Measurements from ENCODE around the gene GRID1. TPM values are rescaled to one million over a fixed set of nuclear protein-coding genes. Genes with fewer than 3 reads are reported as not detected.

GRID1 gene
- total and polyA plus RNA-seq, 9 of the 15 experiments (the other 6 are each of a cell fraction or from before 2014, with no cell fraction given) = 0.01 to 7.2 (median 1.2) TPM

DNA sequence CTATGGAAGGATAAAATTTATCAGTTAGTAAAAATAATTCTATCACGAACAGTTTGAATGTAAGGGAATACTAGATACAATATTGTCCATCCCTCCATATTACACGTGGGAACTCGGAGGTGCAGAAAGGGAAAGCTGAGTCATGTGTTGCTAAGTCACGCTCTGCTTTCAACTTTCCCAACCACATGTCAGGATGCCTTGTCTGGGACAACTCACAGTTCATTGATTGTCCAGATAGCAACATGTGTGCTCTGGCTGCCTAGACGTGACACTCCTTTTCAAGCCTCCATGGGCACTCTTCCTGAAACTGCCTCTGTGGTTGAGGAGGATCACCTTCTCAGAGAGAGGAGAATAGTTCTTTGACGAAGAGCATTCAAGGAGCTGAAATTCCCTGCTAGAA is 808.1 kb downstream of the GRID1 start:
- no peak overlapping the region for H3K9ac ChIP-seq (ENCODE audit: insufficient read depth in 1 of 2, low read depth in 2 of 2, low read length in 2 of 2)
- no peak for ATAC-seq
- no peaks in the 10 kb centered on the region for H3K27me3 ChIP-seq (ENCODE audit: control insufficient read depth in 2 of 2, insufficient read depth in 2 of 2, low read length in 2 of 2)
- H2AFZ ChIP-seq (ENCODE audit: low read depth, low read length) = no peak overlapping the region
- H3K9me1 ChIP-seq (ENCODE audit: control insufficient read depth, insufficient read depth, low read length) = no peaks in the 10 kb centered on the region
- CTCF ChIA-PET (ENCODE audit: low intra/inter-chr PET ratio) = no interaction called here
- in situ Hi-C loops (cut with MboI) = no loop called here
- 2% methylated on average over 6 of the region's 6 CpGs for WGBS (ENCODE audit: insufficient coverage, low coverage, missing lambda C conversion rate)
- POLR2A ChIA-PET = no interaction called here
- H3K4me3 ChIP-seq = no peak overlapping the region
- no peaks in the 10 kb centered on the region for H3K9me3 ChIP-seq (replicated peaks; ENCODE audit: control insufficient read depth, insufficient read depth, low read depth, low read length)
- no peak for FAIRE-seq
- H4K20me1 ChIP-seq (replicated peaks; ENCODE audit: control insufficient read depth, insufficient read depth, low read length) = no peaks in the 10 kb centered on the region
- no peak overlapping the region for H3K4me2 ChIP-seq (ENCODE audit: insufficient read depth, low read length)
- H3K4me1 ChIP-seq (replicated peaks in 1 of 2; ENCODE audit: control insufficient read depth in 2 of 2, insufficient read depth in 2 of 2, low read length in 2 of 2) = no peaks in the 10 kb centered on the region
- DNase-seq (ENCODE audit: extremely low read depth in 1 of 4, low spot score in 3 of 4) = no peak
- H3K36me3 ChIP-seq (ENCODE audit: control insufficient read depth, insufficient read depth, low read length) = no peaks in the 10 kb centered on the region
- no peaks in the 10 kb centered on the region for H3K79me2 ChIP-seq (ENCODE audit: control insufficient read depth, insufficient read depth, low read length)
- intact Hi-C loops (cut with micrococcal nuclease) = no loop called here
- H3K27ac ChIP-seq (ENCODE audit: extremely low read depth, low read depth, low read length) = no peak overlapping the region
- no TSS peak for BruUV-seq (replicated peaks)
- TF ChIP-seq RBM34 (IDR thresholded peaks at IDR 0.05; ENCODE audit: borderline replicate concordance, insufficient read depth, low read length) (no peak), ZFP1 (CRISPR knock-in tag; IDR thresholded peaks at IDR 0.05) (no peak), ZNF561 (CRISPR knock-in tag; conservative IDR thresholded peaks at IDR 0.05) (no peak), SMC3 (conservative IDR thresholded peaks at IDR 0.05; ENCODE audit: insufficient read depth, low read depth, low read length) (no peak), PHF21A (IDR thresholded peaks at IDR 0.05; ENCODE audit: borderline replicate concordance, low read depth) (no peak), ZNF696 (CRISPR knock-in tag; conservative IDR thresholded peaks at IDR 0.05) (no peak)
- TF ChIP-seq, protein P1, sequence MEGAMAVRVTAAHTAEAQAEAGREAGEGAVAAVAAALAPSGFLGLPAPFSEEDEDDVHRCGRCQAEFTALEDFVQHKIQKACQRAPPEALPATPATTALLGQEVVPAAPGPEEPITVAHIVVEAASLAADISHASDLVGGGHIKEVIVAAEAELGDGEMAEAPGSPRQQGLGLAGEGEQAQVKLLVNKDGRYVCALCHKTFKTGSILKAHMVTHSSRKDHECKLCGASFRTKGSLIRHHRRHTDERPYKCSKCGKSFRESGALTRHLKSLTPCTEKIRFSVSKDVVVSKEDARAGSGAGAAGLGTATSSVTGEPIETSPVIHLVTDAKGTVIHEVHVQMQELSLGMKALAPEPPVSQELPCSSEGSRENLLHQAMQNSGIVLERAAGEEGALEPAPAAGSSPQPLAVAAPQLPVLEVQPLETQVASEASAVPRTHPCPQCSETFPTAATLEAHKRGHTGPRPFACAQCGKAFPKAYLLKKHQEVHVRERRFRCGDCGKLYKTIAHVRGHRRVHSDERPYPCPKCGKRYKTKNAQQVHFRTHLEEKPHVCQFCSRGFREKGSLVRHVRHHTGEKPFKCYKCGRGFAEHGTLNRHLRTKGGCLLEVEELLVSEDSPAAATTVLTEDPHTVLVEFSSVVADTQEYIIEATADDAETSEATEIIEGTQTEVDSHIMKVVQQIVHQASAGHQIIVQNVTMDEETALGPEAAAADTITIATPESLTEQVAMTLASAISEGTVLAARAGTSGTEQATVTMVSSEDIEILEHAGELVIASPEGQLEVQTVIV (CRISPR knock-in tag; IDR thresholded peaks at IDR 0.05; ENCODE audit: borderline replicate concordance) = no peak
- TF ChIP-seq, protein P2, sequence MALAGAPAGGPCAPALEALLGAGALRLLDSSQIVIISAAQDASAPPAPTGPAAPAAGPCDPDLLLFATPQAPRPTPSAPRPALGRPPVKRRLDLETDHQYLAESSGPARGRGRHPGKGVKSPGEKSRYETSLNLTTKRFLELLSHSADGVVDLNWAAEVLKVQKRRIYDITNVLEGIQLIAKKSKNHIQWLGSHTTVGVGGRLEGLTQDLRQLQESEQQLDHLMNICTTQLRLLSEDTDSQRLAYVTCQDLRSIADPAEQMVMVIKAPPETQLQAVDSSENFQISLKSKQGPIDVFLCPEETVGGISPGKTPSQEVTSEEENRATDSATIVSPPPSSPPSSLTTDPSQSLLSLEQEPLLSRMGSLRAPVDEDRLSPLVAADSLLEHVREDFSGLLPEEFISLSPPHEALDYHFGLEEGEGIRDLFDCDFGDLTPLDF (CRISPR knock-in tag; IDR thresholded peaks at IDR 0.05) = no peak
- TF ChIP-seq, protein P3, sequence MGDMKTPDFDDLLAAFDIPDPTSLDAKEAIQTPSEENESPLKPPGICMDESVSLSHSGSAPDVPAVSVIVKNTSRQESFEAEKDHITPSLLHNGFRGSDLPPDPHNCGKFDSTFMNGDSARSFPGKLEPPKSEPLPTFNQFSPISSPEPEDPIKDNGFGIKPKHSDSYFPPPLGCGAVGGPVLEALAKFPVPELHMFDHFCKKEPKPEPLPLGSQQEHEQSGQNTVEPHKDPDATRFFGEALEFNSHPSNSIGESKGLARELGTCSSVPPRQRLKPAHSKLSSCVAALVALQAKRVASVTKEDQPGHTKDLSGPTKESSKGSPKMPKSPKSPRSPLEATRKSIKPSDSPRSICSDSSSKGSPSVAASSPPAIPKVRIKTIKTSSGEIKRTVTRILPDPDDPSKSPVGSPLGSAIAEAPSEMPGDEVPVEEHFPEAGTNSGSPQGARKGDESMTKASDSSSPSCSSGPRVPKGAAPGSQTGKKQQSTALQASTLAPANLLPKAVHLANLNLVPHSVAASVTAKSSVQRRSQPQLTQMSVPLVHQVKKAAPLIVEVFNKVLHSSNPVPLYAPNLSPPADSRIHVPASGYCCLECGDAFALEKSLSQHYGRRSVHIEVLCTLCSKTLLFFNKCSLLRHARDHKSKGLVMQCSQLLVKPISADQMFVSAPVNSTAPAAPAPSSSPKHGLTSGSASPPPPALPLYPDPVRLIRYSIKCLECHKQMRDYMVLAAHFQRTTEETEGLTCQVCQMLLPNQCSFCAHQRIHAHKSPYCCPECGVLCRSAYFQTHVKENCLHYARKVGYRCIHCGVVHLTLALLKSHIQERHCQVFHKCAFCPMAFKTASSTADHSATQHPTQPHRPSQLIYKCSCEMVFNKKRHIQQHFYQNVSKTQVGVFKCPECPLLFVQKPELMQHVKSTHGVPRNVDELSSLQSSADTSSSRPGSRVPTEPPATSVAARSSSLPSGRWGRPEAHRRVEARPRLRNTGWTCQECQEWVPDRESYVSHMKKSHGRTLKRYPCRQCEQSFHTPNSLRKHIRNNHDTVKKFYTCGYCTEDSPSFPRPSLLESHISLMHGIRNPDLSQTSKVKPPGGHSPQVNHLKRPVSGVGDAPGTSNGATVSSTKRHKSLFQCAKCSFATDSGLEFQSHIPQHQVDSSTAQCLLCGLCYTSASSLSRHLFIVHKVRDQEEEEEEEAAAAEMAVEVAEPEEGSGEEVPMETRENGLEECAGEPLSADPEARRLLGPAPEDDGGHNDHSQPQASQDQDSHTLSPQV (IDR thresholded peaks at IDR 0.05) = no peak
- TF ChIP-seq, protein P4, sequence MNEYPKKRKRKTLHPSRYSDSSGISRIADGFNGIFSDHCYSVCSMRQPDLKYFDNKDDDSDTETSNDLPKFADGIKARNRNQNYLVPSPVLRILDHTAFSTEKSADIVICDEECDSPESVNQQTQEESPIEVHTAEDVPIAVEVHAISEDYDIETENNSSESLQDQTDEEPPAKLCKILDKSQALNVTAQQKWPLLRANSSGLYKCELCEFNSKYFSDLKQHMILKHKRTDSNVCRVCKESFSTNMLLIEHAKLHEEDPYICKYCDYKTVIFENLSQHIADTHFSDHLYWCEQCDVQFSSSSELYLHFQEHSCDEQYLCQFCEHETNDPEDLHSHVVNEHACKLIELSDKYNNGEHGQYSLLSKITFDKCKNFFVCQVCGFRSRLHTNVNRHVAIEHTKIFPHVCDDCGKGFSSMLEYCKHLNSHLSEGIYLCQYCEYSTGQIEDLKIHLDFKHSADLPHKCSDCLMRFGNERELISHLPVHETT (CRISPR knock-in tag; conservative IDR thresholded peaks at IDR 0.05 in 1 of 2, IDR thresholded peaks at IDR 0.05 in 1 of 2) = no peak
- TF ChIP-seq, protein P5, sequence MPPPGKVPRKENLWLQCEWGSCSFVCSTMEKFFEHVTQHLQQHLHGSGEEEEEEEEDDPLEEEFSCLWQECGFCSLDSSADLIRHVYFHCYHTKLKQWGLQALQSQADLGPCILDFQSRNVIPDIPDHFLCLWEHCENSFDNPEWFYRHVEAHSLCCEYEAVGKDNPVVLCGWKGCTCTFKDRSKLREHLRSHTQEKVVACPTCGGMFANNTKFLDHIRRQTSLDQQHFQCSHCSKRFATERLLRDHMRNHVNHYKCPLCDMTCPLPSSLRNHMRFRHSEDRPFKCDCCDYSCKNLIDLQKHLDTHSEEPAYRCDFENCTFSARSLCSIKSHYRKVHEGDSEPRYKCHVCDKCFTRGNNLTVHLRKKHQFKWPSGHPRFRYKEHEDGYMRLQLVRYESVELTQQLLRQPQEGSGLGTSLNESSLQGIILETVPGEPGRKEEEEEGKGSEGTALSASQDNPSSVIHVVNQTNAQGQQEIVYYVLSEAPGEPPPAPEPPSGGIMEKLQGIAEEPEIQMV (tag; conservative IDR thresholded peaks at IDR 0.05; ENCODE audit: low read depth) = no peak
